Skin of body (tissue), 2 donors: ENCODE measurements around the gene GINS2. TPM values are rescaled to one million over a fixed set of nuclear protein-coding genes. Genes with fewer than 3 reads are reported as not detected.

Experiments
- DNase-seq: peaks from one replicate; lab custom pipeline; 2025; lab: John Stamatoyannopoulos, UW
- total RNA-seq: library from RNA; depleted of rRNA; stranded (reverse); fragments of >200 nt; gene quantifications from one replicate; pipeline ENCODE4 v1.2.3, GENCODE V29; 2014

The GINS2 gene
- total RNA-seq, 1 donor from 2014 or later: 5.3 TPM

DNA sequence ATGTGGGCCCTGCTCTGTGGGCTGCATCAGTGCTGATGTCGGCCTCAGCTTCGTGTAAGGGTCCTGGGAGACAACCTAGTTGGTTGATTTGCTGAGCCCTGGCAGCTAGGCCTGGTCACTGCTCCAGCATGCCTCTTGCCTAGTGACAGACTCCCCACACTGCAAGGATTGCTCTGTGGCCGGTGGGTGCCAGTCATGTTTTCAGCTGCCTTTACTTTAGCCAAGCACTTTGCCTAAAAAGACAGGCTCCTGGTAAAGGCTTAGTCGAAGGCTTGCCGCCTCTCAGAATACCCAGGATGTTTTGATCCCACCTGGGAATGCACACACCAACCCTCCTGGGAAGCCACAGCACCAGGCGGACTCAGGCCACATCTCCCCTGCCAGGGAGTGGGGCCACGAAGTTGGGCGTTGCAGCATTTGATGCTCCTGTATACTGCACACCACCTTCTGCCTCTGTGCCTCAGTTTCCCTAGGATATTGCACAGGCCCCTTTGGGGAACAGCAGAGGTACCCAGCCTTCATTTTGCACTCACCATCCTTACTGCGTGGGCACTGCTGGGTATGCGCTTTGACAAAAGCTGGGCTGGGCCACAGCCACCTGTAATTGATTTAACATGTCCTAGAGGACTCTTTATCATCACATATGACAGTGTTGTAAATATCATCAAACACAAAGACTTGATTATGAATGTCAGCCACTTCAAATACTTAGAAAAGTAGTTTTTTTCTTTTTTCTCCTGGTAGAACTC is 19.9 kb downstream of the GINS2 start:
- DNase-seq: no peak

DNA sequence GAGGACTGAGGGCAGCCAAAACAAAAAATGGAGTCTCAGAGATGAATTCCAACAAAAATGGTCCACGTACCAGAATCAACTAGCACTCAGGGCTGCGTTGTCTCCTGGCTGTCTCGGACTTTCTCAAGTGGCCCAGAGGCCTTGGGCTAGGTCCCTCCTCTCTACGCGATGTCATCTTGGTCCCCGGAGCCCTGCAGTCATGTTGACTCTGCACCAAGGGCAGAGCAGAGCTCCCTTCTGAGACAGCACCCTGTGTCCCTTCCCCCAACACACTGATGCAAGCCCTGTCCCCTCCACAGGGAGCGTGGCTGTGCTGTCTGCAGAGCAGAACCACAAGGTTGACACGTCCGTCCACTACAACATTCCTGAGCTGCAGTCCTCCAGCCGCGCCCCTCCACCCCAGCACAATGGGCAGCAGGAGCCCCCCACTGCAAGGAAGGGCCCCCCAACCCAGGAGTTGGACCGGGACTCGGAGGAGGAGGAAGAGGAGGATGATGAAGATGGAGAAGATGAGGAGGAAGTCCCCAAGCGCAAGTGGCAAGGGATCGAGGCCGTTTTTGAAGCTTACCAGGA is 20.8 kb downstream of the GINS2 start:
- DNase-seq: no peak

DNA sequence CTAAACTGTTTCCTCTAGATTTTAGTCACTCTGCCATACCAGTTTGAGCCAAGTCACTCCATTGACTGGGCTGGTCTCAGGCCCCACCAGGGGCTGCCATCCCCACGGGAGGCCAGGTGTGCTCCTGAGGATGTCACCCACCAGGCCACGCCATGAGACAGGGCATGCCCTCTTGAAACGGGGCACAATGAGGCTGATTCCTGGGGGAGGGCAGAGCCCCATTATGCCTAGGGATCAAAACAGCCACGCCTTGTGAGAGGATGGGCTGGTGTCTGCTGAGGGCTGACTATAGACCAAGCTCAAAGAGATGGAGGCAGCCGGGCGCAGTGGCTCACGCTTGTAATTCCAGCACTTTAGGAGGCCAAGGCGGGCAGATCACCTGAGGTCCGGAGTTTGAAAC is 21.5 kb downstream of the GINS2 start:
- DNase-seq: no peak

DNA sequence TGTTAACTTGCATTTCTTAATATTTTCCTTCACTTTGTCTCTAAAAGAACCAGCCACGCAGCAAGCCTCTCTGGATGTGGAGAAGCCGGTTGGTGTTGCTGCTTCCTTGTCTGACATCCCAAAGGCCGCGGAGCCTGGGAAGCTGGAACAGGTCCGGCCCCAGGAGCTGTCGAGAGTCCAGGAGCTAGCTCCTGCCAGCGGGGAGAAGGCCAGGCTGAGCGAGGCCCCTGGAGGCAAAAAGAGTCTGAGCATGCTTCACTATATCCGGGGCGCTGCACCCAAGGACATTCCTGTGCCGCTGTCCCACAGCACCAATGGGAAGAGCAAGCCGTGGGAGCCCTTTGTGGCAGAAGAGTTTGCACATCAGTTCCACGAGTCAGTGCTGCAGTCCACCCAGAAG is 22.8 kb downstream of the GINS2 start:
- DNase-seq: no peak

DNA sequence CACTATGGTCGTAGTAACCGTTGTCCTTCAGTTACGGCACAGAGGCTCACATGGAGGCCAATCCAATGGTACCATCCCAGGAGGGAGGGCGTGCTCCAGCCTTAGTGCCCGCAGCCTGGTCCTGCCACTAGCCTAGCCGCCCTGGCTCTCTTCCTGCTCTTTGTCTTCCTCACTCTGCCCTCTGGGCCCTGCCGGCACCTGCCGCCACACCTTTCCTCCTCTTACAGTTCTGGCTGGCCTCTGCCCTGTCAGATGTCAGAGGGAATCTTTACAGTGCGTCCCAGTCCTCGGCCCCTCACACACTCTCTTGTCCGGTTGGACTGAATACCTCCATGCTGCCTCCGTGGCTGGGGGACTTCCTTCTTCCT is 23.4 kb downstream of the GINS2 start:
- DNase-seq: no peak

DNA sequence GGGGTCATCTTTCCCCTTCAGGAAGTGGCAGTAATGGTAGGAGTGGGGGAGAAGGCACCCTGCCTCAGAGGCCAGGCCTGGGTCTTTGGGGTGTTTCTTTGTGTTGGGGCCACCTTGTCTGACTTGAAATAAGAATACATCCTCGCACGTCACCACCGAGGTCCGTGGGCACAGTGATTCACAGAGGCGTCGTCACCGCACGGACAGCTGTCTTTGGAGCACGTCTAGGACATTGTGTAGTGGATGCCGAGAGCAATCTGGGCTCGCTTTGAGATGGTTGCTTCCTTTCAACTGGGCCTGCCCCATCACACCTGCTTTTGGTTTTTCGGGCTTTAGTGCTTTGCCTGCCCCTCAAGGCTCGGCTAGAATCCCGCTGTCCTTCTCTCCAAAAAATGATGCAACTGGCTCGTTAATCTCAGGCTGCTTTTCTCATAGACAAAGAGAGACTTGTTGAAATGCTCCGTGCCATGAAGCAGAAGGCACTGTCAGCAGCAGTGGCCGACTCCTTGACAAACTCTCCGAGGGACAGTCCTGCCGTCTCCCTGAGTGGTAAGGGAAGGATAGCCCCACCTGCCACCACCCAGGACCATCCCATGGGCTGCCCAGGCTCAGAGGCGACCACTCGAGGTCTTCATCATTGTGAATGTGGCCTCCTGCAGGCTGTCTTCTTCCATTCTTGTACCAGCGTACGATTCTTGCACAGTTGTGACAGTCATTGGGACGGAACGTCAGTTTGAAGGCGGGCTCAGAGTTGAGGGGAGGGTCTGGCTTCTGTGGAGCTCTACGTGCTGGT is 24.0 kb downstream of the GINS2 start:
- no peak for DNase-seq

DNA sequence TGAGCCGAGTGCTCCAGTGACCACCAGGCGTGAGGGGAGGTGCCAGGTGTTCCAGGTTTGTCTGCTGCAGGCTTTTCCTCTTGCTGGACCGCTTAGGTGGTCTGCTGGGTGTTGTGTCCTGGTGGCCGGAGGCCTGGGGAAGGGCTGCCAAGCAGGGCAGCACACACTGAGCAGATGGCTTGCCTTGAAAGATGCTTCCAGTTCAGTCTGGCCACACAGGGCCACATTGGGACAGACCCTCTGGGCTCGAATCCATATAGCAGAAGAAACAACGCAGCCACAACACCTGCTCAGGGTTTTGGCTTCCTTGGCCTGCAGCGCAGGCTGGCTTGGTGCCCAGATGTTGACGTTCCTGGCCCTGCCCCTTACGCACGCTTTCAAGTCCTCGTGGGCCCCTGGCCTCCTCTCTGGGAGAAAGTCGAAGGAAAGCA is 24.8 kb downstream of the GINS2 start:
- no peak for DNase-seq

DNA sequence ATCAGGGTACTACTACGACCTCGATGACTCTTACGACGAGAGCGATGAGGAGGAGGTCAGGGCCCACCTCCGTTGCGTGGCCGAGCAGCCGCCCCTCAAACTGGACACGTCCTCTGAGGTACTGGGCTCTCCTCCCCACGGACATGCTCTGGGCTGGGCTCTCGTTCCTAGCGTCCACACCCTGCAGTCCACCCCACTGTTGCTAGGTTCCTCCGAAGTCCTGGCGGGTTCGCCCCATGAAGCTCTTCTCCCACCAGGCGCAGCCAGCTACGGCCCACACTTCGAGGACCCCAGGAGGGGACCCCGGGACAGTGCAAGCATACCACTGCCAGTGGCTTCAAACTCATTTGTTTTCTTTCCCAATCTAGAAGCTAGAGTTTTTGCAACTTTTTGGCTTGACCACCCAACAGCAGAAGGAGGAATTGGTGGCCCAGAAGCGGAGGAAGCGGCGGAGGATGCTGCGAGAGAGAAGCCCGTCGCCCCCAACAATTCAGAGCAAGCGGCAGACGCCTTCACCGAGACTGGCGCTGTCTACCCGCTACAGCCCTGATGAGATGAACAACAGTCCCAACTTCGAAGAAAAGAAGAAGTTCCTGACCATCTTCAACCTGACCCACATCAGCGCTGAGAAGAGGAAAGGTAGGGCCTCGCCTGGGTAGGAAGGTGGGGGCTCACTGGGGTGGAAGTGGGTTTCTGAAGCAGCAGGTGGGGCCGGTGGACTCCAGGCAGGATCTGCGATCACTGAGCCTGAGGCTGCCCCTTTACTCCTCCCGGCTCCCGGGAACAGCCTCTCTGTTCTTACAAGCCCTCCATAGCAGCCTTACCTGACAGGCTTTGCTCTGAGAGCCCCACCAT is 25.6 kb downstream of the GINS2 start:
- no peak for DNase-seq

DNA sequence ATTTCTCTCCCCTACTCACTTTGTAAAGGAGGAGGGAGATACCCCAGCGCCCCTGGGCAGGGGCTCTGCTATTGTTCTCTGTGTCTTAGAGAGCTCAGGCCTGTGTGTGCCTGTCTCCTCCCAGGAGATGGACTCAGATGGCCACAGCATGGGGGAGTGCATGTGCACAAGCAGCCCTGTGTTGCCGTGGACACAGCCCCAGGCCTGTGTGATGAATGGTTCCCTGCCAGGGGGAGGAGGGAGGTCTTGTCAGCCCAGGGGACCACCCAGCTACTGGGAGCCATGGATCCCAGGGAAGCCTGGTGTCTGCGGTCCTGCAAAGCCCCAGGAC is 26.3 kb downstream of the GINS2 start:
- no peak for DNase-seq

DNA sequence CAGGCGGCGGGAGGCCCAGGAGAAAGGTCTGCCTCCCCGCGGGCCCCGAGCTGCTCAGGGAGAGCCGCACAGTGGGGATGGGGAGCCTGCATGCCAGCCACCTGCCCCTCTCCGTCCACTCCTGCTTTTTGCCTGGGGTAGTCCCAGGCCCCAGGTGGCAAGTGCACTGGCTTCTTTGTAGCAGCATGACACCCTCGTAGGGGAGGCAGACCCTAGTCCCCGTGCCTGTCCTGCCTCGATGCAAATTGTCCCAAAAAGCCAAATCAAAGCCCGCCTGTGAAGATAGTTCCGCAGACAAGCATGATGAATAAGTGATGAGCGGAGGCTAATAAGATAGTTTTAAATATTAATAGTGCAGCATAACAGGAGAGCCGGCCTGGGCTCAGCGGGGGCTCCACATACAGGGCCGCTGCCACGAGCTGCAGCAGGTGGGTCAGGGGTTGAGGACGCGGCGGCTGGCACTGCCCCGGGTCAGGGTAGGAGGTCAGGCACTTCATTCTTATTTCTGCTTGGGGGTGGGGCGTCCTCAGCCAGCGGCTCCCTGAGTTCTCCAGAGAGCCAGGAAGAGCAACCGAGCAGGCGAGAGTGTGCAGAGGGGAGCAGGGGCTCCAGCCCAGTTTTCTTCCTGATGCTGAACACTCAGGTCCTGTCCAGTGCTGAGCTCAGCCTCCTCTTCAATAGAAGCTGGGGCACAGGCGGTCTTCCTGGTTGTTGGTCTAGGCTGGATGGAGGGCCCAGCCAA is 26.8 kb downstream of the GINS2 start:
- DNase-seq: no peak

DNA sequence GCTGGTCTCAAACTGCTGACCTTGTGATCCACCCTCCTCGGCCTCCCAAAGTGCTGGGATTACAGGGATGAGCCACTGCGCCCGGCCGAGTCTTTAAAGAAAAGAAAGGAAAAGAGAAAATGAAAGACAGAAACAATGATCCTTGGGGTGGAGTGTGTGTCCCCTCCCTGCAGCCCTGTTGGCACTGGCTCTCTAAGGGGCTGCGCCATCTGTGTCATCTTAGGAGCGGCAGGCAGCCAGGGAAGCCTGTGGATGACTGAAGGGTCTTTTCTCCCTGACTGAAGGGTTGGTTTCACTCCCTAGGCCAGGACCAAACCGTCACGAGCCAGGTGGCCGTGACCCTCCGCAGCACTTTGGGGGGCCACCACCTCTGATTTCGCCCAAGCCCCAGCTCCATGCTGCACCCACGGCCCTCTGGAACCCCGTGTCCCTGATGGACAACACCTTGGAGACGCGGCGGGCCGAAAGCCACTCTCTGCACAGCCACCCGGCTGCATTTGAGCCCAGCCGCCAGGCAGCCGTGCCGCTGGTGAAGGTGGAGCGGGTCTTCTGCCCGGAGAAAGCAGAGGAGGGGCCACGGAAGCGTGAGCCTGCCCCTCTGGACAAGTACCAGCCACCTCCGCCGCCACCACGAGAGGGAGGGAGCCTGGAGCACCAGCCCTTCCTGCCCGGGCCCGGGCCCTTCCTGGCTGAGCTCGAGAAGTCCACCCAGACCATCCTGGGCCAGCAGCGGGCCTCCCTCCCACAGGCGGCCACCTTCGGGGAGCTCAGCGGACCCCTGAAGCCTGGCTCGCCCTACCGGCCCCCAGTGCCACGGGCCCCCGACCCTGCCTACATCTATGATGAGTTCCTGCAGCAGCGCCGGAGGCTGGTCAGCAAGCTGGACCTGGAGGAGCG is 27.7 kb downstream of the GINS2 start:
- DNase-seq: no peak

DNA sequence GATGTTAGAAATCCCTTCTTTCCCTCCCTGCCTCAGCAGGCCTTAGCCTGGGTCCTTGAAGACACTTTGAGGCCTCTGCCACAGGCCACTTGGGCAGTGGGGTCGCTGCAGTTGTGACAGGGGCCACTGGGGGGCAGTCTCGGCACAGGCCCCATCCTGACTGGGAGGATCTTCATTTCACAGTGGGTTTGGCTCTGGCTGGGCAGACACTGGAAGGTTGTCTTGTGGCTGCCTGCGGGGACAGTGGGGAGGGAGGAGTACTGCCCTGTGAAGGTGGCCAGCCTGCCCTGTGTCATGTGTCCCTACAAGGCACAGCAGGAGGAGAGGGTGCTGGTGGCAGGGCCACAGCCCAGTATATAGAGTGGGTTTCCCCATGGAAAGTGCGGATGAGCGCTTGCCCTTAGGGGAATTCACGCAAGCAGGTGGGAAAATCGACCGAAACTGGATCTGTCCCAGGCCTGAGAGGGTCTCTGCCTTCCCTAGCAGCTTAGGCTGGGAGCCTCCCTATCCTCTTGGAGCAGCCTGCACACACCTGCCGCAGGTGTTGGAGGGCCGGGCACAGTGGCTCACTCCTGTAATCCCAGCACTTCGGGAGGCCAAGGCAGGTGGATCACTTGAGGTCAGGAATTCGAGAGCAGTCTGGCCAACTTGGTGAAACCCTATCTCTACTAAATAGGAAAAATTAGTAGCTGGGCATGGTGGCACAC is 28.8 kb downstream of the GINS2 start:
- no peak for DNase-seq

DNA sequence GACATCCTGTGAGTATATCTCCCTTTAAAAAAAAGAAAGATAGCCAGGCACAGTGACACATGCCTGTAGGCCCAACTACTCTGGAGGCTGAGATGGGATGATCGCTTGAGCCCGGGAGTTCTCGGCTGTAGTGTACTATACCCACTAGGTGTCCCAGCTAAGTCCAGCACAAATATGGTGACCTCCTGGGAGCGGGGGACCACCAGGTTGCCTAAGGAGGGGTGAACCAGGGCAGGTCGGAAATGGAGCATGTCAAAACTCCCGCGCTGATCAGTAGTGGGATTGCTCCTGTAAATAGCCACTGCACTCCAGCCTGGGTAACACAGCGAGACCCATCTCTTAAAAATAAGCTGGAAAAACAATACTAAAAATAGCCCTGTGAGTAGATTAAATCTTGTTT is 29.4 kb downstream of the GINS2 start:
- no peak for DNase-seq

DNA sequence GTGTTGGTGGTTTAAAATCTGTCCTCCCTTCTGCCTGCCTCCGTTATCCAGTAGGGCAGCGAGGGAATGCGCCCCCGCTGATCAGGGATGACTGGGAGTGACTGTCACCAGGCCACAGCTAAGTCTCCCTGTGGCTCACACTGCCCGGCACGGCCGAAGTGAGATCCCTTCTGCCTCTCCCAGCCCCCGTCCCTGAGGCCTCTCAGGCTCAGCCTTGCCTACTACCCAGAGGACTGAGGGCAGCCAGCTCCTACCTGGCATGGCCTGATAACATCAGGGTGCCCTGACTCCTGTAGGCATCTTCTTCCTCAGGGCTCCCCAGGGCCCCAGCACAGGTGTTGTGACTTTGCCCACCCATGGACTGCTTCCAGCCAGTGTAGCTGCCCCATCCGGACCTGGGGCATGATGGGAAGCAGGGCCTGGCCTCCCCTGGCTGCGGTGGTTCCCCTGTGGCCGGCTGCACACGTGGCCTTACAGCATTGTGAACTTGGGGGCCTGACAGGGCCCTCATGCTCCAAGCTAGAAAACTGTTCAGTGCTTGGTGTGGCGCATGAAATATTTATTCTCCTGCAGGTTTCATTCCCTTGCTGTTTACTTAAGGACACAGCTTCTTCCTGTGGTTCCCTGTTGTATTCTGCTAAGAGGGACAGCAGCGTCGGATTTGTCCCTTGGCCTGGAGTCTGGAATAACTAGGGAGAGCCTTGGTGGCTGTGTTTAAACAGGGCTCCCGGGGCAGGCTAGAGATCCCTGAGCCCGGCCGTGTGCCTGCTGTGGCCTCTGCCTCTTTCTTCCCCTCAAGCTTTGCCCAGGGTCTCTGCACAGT is 30.0 kb downstream of the GINS2 start:
- DNase-seq: no peak

DNA sequence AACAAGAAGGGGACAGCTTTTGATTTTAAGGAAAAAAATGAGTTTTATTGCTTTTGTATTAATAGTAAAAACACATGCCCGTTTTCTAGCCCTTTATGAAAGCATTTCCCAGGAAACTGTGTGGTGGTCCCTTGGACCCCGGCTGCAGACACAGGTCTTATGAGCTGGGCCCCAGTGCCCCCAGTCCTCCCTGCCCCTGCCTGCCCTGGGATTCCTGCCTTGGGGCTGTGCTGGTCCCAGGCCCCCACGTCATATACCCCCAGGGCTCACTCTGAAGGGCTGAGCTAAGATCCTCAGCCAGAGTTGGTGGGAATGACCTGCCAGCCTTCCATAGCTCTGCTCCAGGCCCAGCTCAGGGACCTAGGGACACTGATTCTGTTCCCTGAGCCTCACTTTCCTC is 30.8 kb downstream of the GINS2 start:
- no peak for DNase-seq

DNA sequence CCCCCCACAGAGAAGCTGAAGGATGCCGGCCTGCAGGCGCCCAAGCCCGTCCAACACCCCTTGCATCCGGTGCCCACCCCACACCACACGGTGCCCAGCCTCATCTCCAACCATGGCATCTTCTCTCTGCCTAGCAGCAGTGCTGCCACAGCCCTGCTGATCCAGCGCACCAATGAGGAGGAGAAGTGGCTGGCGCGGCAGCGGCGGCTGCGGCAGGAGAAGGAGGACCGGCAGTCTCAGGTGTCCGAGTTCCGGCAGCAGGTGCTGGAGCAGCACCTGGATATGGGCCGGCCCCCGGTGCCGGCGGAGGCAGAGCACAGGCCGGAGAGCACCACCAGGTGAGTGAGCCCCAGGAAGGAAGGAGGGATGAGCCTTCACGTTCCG is 31.5 kb downstream of the GINS2 start:
- no peak for DNase-seq

DNA sequence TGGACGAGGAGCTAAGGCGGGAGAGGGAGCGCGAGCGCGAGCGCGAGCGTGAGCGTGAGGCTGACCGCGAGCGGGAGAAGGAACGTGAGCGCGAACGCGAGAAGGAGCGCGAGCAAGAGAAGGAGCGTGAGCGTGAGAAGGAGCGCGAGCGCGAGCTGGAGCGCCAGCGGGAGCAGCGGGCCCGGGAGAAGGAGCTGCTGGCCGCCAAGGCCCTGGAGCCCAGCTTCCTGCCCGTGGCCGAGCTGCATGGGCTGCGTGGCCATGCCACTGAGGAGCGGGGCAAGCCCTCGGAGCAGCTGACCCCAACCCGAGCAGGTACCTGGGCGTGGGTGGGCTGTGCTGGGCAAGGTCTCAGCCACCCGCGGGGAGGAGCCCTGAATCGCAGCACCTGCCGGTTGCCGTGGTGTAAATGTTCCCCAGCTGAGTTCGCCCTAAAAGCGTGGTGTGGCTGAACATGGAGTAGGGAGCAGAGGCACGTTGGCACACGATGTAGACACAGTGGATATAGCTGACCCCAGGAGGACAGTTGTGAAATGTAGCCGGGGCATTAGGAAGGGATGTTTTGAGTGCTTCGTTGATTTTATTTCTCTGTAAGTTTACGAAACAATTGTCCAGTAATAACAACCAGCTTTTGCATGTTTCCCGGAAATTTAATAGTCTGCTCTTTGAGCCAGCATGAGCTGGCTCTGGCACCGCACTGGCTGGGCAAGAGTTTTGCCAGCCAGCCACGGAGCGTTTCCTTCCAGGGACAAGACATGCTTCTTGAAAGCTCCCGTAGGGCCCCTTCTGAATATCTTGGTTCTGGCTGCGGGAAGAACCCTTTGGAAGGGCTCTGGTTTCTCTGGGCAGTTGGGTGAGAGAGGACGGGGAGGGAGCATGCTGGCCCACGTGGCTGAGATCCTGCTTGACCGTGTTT is 32.1 kb downstream of the GINS2 start:
- DNase-seq: no peak
